Stimulated activated CD8-positive, alpha-beta memory T cell treated with anti-CD3 and anti-CD28 coated beads, Interleukin-12 subunit alpha, Interleukin-12 subunit beta, amount 100 ng/mL, for 24 hours (primary cell): ENCODE results near the gene GOPC.

ENCODE experiments used
- DNase-seq: peaks from one replicate; pipeline ENCODE4 v3.0.0-alpha.2; 2020; ENCODE audit errors: extremely low read depth

GOPC gene

GRCh38 chr6:117595099-117595923 lies 7.0 kb downstream of the GOPC start:
- no peak for DNase-seq

GRCh38 chr6:117592983-117593759 lies 9.1 kb downstream of the GOPC start:
- DNase-seq = no peak

- no peak for DNase-seq
Measured at GRCh38 chr6:117591405-117591804, 10.9 kb downstream of the GOPC start.

GRCh38 chr6:117590447-117590846 lies 11.9 kb downstream of the GOPC start:
- DNase-seq = no peak

- no peak for DNase-seq
Measured at GRCh38 chr6:117585647-117586046, 16.7 kb downstream of the GOPC start.

- no peak for DNase-seq
Measured at GRCh38 chr6:117574198-117574597, 28.1 kb downstream of the GOPC start.

GRCh38 chr6:117573006-117573680 lies 29.2 kb downstream of the GOPC start:
- DNase-seq = no peak

GRCh38 chr6:117568831-117569410 lies 33.4 kb downstream of the GOPC start:
- DNase-seq = no peak

GRCh38 chr6:117568247-117568646 lies 34.1 kb downstream of the GOPC start:
- DNase-seq = no peak

- no peak for DNase-seq
Measured at GRCh38 chr6:117564681-117565080, 37.6 kb downstream of the GOPC start.

GRCh38 chr6:117561128-117561527 lies 41.2 kb downstream of the GOPC start:
- no peak for DNase-seq

- no peak for DNase-seq
Measured at GRCh38 chr6:117559299-117559698, 43.0 kb downstream of the GOPC start.

GRCh38 chr6:117558818-117559217 lies 43.5 kb downstream of the GOPC start:
- DNase-seq = no peak

- DNase-seq = no peak
Measured at GRCh38 chr6:117557951-117558350, 44.4 kb downstream of the GOPC start.

- no peak for DNase-seq
Measured at GRCh38 chr6:117555882-117556498, 46.3 kb downstream of the GOPC start.

- DNase-seq = no peak
Measured at GRCh38 chr6:117555262-117555849, 47.0 kb downstream of the GOPC start.

GRCh38 chr6:117553142-117553541 lies 49.2 kb downstream of the GOPC start:
- no peak for DNase-seq

- no peak for DNase-seq
Measured at GRCh38 chr6:117552618-117553017, 49.7 kb downstream of the GOPC start.

GRCh38 chr6:117550618-117551242 lies 51.6 kb downstream of the GOPC start:
- DNase-seq = no peak

GRCh38 chr6:117550078-117550600 lies 52.2 kb downstream of the GOPC start:
- no peak for DNase-seq

GRCh38 chr6:117549611-117550010 lies 52.7 kb downstream of the GOPC start:
- no peak for DNase-seq
